GM19099 (cell line): ENCODE measurements around the gene RXRG.

Source experiments
- POLR2A ChIP-seq: IDR thresholded peaks from 3 replicates; pipeline ENCODE4 v1.6.1; 2011; ENCODE audit warnings: low read depth; ENCODE audit not compliant: insufficient read length; ENCODE audit errors: extremely low read depth

Gene RXRG

DNA sequence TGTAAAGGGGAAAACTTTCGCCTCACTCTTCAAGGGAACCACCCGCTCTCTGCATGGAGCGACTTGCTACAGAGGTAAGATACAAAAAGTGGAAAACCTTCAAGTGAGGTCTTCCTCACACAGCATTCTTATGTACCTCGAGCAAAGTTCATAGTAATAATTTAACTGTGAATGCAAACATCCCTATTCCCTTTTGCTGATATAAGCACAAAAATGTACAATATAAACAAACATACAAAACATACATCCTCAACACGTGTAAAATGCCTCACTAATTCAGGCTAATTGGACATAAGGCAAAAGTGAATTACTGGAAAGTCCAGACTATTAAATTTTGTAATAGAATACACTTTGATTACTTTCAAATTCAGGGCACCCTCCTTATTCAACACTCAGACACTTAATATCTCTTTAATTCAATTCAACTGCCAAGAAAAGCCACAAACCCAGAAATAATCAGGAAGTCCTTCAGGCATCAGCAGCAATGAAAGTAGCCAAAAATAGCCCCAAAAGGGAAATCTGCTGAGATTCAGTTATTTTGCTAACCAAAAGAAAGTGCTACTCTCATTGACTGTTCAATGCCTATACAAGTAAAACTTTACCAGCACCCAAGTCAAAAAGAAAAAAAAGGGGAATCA, 73.2 kb downstream of the RXRG start:
- TF ChIP-seq POLR2A = no peak

GRCh38 chr1:165369255-165369848, 75.6 kb downstream of the RXRG start:
- TF ChIP-seq POLR2A = no peak

DNA sequence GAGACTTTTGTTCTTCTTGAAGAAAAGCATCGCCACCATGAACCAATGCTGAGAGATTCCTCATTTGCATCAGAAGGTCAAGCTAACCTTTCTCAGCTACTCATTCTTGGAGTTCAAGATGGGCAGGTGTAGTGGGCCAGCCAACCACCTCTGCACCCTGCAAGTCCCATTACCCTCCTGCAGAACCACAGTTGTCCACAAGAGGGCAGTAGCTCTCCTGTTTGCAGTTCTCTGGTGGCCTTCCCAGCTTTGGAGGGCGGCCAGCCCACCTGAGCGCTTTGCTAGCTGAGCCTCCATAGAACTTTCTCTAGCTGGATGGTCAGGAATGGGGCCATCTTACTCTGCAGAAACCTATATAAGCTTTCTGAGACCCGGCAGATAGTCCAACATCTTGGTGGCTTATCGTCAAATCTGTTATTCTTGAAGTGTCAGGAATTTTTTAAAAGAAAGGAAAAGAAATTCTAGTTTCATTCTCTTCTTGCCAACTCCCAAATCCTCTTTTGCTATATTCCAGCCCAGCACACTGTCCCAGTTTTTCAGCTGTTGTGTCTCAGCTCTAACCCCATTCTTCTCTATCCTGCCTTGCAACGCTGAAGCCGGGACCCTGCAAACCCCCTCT, 77.4 kb downstream of the RXRG start:
- no peak for TF ChIP-seq POLR2A

DNA sequence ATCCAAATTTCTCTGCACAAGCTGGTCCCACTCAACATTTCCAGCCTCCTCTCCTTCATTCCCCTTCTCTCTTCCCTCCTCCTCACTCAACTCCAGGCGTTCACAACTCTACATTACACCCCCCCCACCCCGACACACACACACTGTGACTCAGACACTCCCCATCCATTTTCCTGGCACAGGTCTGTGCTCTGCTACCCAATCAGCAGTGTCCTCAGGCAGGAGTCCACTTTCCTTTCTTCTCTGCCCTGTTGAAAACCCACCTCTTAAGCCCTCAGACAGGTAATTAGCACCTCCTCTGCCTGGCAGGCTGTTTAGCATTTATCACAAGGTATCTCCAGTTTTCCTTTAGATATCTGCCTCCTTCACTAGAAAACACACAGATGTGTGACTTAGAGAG, 79.6 kb downstream of the RXRG start:
- no peak for TF ChIP-seq POLR2A

DNA sequence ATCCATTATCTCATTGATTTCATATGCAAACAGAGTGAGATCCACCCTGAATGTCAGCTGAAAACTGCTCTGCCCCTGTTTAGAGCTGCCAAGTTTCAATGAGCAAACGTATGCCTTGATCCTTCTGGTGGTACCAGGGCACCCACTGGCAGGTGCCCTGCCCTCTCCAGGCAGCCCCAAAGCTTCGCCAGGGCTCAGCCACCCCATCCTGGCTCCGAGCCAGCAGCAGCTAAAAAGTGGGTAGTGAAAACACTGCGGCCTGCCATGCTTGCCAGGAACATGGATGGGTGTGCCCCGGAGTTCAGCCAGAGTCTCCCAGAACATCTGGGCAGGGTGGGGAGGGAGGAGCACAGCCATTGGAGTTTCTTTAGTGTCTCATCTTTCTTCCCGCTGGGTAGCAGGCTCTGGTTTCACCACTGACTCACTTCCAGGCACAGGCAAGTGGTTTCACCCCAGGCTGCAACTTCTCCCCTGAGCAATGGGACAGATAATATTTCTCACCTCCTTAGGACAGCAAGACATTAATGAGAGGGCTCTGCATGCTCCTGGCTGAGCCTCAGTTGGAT, 80.3 kb downstream of the RXRG start:
- no peak for TF ChIP-seq POLR2A

GRCh38 chr1:165356876-165357275, 88.0 kb downstream of the RXRG start:
- no peak for TF ChIP-seq POLR2A

- TF ChIP-seq POLR2A = no peak
These were observed 88.7 kb downstream of the RXRG start, which contains the start of gene LMX1A for GRCh38 chr1:165355977-165356811. TSS of gene LMX1A (minus strand) at chr1:165356715. CDS start at chr1:165355559, 1,156 bp downstream.

DNA sequence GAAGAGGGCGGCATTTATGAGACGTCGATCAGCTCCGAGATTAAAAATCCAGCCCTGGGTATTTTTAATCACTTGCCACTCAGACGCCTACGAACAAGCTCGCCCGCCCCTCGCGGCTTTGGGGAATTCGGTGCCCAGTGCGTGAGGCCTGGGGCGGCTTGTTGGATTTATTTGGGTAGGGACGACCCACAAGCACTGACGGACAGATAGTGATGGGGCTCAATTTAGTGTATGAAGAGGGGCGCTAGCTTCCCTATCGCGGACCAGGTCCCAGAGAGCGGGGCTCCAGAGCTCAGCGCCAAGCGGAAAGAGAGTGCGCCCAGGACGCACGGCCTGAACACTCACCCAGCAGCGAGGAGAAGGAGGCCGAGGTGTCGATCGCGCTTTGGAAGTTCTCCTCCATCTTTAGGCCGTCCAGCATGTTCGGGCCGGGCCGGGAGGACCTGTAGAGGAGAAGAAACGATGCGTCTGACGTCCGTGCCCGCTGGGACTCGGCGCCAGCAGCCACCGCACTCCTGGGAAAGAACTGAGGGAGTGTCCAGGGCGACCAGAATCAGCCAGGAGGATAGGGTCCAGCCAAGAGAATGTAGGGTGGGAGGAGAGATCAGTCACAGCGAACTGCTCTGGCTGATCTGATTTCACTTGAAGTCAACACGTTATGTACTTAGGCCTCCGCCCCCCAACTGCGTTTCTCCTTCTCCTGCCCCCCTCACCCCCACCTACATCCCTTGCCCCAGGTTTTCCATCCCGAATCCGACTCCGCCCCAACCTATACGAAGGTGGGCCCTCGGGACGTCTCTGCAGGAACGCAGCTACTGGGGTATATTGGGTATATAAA, 89.6 kb downstream of the RXRG start:
- no peak for TF ChIP-seq POLR2A

DNA sequence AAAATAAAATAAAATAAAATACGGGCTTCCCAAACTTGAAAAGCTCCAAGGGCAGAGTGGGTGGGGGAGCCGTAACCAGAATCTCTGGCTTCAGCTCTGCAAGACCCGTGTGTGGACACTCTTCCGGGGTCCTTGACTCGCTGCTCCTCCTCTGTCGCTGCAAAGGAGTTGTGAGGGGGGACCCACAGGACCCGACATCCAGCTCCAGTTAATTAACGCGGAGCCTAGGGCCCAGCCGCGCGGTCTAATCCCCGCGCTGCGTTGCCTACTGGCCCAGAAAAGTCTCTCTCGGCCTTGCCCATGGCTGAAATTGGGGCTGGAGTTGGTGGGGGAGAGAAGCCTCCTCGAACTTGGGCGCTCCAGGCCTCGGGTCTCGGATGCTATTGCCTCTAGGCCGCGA, 90.2 kb downstream of the RXRG start:
- TF ChIP-seq POLR2A = no peak

DNA sequence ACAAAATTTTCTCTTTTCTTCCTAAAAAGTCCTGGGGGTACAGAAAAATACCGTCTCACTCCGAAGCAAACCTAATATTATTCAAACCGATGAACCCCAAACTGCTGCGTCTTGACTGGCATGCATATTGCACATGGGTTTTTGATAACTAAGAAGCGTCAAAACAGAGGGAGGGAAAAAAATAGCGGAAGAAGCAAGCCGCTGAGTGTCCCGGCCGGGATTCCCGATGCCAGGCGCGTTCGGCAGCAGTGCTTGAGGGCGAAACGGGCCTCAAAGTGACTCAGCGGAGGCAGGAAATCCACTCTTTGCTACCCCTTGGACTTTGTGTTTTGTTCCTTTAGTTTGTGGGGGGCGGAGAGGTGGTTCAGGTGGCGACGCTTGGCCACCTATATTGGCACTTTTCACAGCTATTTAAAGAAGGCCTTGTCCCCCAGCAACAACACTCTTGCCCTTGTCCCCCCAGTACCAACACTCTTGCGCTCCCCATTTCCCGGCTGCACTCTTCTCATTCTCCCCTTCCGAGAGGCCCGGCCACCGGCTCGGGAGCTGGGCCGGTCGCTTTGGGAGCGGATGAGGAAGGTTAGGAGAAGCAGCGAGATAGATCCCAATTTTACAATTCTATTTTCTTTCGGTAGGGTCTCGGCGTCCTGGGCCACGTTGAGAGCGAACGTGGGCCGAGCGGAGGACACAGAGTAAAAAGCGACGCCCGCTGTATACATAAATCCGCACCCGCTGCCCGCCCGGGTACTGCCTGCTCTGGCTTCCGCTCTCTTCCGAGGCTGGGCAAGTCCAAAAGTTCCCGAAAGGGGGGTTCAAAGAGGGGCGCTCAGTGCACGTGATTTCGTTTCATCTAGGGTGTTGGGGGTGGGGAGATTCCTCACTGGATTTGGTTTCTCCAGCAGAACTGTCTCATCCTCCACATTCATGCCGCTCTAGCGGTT, 90.9 kb downstream of the RXRG start:
- TF ChIP-seq POLR2A = no peak

DNA sequence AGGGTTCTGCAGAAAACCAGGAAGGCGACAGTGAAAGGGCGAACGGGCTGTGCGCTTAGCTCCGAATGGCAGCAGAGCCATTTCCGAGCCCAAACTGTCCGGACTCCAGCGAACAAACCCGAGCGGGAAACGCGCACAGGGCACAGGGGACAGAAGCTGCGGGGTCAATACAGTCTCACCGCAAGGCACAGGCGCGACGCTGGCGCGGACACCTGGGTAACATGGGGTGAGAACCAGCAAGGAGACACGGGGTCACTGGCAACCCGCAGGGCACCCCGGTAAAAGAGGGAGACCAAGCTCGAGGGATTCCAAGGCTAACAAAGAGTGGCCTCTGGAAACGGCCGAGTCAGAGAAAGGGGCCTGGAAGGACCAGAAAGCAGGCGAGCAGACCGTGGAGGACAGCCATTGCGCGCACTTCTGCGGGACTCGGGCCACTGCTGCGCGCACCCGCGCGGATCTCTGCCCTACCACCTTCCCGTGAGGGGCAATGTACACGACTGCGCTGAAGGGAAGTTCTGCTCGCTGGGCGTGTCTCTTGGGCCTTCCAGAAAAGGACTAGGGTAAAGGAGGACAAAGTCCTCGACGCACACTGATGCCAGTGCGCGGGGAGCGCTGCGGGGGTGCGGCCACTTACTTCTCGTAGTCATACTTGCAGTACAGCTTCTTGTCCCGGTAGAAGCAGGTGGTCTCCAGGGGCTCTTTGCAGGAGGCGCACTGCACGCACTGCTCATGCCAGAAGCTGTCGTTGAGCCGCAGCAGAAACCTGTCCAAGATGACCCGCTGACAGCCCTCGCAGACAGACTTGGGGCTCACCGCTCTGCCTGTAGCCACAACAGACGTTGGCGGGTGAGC, 92.3 kb downstream of the RXRG start:
- no peak for TF ChIP-seq POLR2A

DNA sequence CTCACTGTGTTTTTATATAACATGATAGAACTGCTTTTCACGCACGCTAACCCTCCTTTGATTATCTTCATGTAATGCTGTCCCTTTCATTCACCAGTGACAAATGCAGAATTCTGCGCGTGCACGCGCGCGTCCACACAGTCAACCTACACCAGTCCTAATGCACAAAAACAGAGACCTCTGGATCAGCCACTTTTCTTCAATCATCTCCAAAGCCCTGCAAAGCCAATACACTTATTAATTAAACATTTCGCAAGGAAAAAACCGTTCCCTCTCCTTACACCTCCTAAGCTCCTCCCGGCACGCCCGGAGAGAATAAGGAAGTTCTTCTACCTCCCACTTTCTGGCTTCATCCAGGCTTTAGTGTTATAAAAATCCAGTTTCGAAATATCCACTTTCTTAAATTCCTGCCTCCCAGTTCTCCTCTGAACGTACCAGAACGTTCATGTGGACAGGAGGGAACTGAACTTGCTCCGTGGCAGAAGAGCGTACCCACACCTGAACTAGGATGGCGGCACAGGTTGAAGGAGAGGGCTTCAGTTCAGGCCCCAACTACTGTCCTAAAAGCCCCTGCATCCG, 93.0 kb downstream of the RXRG start:
- no peak for TF ChIP-seq POLR2A
